Inflammatory macrophage treated with lipopolysaccharide for 4 hours (primary cell): ENCODE measurements around the gene CFAP210.
"Not testable (repeated sequence)": the region's sequence is repeated elsewhere in the genome, so short reads cannot be mapped to it uniquely, and the experiment has no call there.

ENCODE experiments used
- DNase-seq: peaks from one replicate; pipeline ENCODE4 v3.0.0-alpha.2; 2020

CFAP210 gene

DNA sequence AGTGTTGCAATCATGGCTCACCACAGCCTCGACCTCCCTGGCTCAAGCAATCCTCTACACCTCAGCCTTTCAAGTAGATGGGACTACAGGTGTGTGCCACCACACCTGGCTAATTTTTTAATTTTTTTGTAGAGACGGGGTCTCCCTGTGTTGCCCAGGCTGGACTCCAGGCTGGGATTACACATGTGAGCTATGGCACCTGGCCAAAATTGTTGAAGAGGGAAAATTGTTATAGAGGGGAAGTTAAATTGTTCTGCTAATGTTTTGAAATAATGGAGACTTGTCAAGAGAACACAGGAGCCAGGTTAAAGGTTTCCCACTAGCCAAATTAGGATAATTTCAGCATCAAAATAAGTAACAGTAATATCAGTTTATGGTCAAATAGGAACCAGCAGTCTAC is 84.9 kb downstream of the CFAP210 start:
- no peak for DNase-seq

DNA sequence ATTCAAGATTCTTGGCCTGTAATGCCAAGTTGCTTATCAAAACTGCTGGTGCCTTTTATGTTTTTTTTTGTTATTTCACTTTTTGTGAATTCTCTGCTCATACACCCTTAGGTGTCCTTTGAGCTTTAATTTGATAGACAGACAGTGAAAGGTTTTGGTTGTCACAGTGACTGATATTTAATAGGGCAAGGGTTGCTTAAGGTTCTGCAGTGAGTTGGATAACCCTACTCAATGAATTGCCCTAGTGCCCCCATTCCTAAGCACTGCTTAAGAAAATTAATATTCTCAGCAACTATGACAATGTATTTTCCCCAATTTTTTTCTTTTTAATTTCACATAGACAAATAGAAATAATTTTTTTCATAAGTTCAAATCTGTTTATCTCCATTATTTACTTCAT is 94.6 kb downstream of the CFAP210 start:
- DNase-seq, result no peak

DNA sequence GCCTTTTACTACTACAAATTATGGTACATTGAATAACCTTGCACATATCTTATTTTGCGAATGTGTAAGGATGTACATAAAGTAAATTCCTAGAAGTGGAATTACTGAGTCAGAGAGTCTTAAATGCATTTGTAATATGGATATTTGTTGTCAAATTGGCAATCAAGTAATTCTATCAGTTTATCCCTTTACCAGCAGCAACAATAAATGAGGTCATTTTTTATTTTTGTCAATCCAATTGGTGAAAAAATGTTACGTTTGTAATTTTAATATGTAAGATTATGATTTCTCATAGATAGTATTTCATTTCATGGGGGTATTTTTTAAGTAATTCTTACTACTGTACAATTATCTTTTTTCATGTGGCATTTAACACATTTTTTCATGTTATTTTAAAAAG is 95.2 kb downstream of the CFAP210 start:
- no peak for DNase-seq

DNA sequence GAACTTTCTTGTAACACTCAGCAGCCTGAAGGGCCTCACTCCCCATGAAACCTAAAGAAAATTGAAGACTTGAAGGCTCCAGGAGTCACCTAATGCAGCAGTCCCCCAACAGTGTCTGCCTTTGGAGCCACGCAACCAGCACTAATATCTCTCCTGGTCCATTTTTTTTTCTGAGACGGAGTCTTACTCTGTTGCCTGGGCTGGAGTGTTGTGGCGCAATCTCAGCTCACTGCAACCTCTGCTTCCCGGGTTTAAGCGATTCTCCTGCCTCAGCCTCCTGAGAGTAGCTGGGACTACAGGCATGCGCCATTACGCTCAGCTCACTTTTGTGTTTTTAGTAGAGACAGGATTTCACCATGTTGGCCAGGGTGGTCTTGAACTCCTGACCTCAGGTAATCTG is 97.7 kb downstream of the CFAP210 start:
- not testable (repeated sequence) for DNase-seq
